Ecto neural progenitor cell (in vitro differentiated cells): ENCODE results near the gene CACNA1I.

Source experiments
- DNase-seq: peaks from one replicate; pipeline ENCODE4 v3.0.0-alpha.2; 2018; ENCODE audit warnings: low spot score

The CACNA1I gene

DNA sequence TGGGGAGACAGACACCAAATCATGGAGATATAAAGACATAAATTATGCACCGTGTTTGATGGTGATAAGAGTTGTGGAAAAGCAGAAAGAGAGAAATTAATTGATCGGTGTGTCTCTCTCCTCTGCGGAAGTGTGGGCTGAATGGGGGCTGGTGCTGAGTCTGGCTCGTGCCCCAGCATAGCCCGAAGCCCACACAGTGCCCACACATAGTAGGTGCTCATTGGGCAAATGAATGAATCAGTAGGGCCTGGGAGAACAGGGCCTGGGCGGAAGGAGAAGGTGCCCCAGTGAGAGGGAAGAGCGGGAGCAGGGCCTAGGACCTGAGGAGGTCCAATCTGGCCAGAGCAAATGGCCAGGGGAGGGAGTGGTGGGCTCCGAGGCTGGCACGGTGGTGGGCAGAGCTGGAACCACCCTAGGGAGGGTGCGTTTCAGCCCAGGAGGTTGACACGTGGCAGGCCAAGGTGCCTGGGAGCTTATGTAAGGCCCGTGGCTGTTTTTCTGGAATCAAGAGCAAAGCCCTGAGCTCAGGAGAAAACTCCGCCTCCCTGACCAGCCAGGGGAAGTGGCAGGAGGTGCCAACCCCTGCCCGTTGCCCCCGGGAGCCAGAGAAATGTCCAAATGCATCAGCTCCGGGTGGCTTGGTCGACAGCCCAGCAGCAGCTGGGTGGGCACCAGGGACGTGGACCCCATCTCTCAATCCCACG is 2.1 kb upstream of the CACNA1I start:
- DNase-seq = no peak

DNA sequence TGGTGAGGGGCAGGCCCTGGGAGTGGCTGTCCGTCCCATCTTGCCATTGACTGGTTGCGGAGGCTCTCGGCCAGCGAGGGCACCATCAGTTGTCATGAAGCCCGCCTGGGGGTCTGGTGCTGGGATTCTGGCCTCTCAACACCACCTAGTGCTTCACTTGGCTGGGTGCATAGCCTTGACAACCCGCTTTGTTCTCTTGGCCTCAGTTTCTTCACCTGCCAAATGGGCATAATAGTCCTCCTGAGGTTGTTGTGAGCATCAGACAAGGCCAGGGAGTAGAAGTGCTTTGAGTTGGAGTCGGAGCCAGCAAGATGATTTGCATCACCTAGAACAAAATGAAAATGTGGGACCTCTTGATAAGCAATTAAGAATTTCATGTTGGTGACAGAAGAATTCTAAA is 1.5 kb upstream of the CACNA1I start:
- DNase-seq = no peak

DNA sequence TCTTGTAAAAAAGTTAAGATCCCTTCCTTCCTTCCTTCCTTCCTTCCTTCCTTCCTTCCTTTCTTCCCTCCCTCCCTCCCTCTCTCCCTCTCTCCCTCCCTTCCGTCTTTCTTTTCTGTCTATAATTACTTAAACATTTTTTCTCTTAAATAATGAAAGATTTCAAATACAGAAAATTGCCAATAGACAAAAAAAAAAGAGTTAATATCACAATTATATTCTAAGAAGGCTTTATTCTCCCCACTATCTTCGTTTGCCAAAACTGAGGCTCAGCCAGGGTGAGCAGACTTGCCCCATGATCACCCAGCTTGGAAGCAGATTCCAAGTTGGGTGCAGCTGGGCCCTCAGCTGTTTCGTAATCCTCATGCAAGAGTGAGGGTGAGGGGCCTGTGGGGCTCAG is 327 bp upstream of the CACNA1I start:
- no peak for DNase-seq

DNA sequence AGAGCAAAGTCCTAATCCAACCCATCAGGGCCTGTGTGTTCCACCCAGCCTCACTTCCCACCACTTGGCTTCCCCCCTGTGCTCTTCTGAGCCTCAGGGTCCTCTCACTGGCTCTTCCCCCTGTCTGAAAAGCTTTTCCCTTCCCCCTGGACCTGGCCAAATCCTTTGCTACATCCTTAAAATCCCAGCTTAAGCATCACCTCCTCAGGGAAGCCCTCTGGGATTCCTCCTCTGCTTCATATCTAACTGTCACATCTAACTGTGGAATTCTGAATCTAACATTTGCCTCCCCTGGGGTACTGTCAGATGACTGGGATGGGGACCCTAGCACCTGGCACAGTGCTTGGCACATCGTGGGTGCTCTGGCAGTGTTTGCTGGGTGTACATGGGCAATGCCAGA is 985 bp downstream of the CACNA1I start:
- DNase-seq = no peak

DNA sequence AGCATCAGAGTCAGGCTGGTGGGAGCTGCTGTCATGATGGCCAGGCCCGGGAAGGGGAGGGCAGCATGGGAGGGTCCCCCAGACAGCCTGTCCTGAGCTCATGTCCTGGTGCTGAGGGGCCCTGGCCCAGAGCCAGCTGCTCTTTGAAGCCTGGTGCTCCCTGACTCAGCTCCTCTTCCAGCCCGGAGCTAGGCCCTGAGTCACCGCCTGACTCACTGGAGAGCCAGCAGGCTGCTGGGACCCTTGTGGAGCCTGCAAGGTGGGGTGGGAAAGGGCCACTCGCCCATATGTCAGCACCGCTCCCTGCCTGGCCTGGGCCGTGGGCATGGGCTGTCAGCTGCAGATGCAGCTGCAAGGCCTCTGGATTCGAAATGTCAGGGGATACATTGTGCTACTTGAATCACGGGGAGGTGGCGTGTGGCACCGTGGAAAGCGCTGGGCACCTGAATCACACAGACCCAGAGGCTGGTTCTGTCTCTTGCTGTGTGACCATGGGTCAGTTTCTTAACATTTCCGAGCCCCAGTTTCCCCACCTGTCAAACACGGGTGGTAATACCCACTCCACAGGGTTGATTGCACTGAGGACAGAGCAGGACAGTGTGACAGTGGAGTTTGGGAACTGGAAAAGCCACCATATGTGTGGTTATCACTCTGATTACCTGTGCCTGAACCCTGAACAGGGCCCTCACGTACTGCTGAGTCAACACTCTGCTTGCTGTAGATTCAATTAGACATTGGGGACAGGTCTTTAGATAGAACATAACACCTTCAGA is 4.4 kb downstream of the CACNA1I start:
- no peak for DNase-seq

DNA sequence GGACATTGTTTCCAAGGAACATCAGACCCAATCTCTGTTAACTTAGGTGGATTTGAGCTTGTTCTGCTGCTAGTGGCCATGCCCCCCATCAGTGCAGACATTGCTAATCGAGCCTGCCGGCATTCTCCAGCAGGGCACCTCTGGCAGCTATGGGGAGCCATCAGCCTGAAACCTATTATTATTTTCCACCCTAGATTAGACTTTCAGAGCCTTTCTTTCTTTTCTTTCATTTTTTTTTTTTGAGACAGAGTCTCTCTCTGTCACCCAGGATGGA is 4.9 kb downstream of the CACNA1I start:
- DNase-seq = no peak

DNA sequence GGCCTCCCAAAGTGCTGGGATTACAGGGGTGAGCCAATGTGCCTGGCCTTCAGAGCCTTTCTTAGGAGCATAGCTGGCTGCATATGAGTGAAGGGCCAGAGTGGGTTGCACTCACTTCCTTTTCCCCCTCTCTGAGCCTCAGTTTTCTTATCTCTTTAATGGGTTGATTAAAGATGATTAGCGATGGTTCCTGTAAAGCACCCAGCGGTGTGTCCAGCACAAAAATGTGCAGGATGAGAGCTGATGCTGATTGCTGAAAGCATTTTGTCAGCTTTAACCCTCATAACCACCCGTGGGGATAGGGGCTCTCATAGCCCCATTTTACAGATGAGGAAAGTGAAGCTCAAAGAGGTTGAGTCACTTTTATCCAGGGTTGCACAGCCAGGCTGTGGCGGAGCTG is 5.5 kb downstream of the CACNA1I start:
- DNase-seq = no peak

DNA sequence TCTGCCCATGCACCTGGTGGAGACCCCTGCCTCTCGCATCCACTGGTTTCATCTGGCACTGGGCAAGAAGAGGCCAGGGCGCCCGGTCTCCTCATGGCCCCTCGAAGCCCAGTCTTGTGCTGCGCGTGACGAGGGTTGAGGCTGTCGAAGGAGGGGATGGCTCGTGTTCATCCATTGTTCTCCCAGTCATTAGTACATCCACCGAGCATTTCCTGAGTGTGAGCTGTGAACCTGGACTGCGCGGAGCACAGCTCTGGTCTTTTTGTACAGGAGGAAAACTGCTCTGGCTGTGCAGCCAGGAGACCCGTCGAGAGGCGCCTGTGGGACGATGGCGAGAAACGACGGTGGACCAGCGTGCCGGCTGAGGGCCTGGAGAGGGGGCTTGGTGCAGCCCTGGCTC is 6.8 kb downstream of the CACNA1I start:
- DNase-seq = no peak

DNA sequence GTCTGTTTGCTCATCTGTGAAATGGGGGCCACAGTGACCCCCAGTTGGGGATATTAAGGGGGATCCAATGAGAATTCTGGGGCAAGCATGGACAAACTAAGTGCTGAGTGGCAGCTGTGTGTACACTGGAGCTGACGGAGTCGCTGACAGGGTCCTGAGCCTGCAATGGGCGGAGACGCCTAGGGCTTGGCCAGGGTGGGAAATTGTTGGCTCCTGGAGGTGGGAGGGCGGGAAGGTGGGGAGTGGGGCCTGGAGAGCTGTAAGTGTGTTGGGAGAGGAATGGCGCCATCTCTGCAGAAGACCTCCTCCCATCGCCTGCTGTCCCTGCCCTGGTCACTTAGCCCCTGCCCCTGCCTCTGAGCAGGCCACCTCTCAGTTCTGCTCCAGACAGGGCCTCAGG is 7.3 kb downstream of the CACNA1I start:
- no peak for DNase-seq

DNA sequence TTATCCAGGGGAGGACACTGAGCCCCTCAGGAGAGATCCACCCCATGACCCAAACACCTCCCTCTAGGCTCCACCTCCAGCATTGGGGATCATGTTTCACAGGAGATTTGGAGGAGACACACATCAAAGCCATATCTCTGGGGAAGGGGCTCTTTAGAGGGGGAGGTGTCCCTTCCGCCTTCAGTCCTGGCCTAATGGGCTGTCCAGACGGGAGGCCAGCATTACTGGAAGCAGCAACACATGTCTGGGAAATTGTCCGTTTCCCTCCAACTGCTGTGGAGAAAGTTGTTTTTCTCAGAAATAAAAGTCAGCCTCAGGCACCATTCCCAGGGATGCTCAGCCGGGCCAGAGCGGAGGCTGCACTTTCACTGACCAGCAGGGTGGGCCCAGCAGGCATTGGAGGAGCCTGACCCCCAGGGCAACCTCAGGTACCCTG is 9.5 kb downstream of the CACNA1I start:
- no peak for DNase-seq

DNA sequence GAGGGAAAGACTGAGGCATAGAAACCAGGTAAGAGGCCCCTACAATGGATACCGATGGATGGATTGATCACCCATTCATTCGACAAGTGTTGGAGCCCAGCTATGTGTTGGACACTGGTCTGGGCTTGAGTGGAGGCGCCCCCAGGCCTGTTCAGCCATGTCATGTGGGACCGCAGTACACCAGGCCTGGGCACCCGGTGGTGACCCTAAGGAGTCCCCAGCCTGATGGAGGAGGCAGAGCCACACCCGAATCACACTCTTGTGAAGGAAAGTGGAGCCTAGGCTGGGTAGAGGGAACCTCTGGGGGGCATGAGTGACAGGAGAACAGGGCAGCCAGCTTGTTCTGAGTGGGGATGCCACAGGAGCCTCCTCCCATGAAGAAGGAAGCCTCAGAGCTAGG is 10.2 kb downstream of the CACNA1I start:
- DNase-seq = no peak

DNA sequence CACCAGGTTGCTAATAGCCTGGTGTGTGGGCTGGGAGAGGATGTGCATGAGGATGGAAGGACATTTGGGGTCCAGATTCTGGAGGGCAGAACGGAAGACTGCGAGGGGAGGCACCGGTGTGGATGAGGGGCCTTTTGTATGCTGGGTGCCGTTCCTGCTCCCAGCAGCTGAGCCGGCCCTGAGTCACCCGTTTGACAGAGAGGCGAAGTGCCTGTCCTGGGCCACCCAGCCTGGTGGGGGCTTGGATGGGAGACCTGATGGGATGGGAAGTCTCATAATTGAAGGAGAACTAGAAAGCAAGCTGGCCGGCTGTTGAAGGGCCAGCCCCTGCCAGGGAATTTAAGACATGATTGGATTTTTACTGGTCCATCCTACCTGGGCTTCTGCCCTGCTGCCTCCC is 10.8 kb downstream of the CACNA1I start:
- DNase-seq = no peak

DNA sequence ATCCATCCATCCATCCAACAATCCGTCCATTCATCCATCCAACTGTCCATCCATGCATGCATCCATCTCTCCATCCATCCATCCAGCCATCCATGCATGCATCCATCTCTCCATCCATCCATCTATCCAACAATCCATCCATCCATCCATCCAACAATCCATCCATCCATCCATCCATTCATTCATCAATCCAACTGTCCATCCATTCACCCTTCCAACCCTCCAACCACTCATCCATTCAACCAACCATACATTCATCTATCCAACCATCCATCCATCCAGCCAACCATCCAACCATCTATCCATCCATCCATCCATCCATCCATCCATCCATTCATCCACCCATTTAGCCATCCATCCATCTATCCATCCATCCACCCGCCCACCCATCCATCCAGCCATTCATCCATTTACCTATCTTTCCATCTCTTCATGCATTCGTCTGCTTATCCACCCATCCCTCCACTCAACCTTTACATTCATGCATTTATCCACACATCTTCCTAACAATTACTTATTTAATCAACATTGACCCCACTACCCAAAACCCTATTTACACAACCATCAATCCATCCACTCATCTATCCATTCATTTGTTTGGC is 12.6 kb downstream of the CACNA1I start:
- no peak for DNase-seq

DNA sequence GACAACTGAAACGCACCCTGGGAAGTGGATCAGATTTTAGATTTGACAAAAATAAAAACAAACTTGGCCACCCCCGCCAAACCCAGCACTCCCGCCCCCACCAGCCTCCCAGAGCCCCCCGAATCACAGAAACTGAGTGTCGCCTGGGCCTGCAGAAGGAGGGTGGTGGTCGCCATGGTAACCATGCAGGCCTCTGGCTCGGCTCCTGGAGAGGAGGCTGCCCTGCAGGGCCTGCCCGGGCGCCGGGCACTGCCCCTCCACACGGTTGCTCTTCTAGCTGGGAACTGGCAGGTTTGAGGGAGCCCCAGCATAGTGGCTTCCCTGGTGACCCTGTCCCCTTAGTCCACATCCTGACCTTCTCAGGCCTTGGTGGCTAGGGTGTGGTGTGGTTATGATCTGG is 19.3 kb downstream of the CACNA1I start:
- no peak for DNase-seq

DNA sequence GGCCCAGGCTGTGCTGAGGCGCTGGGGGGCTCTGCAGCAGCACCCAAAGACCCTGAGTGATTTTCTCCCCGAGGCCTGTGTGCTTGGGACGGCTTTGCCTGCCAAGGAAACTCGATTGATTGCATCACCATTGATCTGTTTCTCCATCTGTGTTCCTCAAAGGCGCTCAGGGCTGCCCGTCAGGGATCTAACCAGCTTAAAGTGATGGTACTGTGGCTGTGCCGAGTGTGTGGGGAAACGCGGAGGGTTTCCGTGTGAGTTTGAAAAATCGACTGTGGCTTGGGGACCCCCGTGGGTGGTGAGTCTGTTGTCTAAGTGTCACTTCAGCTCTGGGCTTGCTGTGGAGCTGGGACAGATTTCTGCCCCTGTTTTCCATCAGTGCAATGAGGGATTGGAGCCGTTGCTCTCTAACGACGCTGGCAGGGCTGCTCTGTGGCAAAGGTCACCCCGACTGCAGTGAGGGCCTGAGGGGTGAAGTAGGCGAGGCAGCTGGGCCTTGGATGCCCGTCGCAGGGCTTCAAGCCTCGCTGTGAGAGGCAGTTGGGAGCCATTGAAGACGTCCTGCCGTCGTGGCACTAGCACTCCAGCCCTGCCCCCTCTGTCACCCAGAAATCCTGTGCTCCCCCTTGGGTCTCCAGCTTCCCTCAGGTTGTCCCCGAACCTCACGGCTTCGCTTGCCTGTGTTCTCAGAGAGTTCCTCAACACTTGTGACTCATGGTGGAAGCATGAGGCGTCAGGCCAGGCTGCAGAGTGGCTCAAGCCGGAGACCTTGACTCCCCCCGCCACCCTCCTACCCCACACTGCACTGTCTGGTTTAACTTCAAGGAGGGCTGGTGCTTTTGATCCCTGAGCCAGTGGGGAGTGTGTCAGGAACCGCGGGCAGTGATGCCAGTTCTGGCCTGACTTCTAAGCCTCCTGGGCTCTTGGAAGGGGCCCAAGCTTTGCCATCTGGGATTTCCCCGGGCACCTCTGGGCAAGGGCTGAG is 21.8 kb downstream of the CACNA1I start:
- no peak for DNase-seq

DNA sequence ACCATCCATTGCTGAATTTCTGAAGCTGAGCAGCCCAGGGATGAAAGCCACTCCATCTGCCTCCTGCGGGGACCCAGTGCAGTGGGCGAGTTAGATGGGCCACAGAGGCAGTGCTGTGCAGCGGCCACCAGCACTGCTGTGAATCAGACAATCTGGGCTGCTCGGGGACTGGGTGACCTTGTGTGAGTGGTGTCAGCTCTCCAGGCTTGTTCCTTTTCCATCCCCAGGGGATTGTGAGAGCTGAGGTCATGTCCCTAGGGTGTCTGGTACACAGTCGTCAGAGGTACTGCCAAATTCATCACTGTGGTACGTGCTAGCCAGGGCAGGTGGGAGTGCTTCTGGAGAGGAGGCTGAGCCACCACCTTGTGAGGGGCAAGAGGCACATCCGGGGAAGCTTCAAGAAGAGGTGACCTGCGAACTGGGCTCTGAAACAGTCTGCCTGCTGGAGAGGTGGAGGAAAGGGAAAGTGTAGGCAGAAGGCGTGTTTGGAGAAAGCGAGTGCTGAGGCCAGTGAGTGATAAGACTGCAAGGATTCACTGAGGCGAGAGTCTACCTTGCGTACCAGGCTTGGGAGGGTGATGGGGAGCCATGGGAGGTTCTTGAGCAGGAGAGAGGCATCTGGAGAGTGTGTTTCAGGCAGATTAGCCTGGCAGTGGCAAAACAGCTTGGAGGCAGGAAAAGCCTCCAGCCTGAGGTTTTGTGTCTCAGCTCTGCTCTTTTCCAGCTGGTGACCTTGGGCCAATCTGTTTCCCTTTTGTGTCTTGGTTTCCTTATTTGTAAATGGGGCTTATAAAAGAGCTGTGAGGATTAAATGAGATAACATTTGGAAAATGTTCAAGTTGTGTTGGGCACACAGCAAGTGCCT is 22.7 kb downstream of the CACNA1I start:
- no peak for DNase-seq

DNA sequence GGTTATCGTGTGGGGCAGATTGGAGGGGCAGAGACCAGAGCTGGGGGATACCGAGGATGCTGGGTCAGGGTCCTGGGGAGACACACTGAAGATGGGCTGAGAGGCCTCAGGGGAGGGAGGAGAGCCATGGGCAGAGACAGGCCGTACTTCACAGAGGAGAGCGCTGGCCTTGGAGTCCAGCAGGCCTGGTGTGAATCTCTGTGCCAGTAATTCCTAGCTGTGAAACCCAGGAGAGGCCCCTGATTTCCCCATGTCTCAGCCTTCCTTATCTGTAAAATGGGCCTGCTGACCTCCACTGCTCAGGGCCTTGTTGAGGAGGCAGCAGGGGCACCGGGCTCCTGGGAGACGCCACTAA is 23.4 kb downstream of the CACNA1I start:
- DNase-seq = no peak

DNA sequence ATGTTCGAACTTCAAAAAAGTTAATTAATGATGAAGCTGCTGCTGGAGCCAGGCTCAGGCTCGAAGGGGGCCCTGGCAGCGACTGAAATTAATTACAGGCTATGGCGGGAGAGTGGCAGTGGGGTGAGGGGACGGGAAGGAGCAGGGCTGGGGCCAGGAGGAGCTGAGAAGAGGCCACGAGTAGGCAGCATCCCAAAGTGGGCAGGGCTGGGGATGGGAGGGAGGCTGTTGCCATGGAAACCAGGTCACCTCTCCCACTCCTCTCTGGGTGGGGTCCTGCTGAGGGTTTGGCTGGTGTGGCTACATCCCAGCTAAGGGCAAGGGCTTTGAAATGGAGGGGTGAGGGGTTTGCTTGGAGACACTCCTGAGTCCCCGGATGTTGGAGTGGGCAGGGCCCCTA is 23.9 kb downstream of the CACNA1I start:
- DNase-seq = no peak

DNA sequence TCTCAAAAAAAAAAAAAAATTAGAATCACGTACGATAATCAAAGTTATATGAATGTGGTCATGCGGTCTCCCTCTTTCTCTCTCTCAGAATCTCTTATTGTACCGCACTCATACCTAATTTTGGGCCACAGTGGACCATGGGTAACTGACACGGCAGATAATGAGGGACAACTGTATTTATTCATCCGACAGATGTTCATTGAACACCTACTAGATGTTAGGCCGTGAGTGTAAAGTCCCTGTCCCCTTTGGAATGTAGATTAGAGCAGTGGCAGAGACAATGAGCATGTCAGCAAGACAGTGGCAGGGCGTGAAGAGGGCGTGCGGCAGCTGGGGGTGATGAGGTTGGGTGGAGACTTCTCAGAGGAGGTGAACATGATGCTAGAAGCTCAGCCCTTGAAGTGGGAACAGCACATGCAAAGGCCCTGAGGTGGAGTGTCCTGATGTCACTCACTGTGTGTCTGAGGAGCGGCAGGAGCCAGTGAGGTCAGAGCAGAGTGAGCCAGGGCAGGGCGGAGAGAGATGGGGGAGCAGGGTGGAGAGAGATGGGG is 25.1 kb downstream of the CACNA1I start:
- no peak for DNase-seq

DNA sequence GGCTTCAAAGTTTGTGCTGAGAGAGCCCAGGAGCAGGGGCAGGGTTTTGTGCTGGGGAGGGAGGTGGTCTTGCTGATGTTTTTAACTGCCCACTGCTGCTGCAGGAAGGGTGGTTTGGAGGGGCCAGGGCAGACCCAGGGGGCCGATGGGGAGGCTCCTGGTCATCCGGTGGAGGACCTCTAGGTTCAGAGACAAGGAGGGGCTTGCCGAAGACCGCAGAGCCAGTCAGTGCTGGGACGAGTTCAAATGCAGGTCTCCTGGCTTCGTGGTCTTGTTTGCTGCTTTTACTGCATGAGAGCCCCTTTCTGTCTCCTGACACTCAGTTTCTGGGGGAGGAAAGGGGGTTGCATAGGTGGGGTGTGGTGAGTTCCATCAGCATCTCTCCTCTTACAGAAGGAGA is 26.0 kb downstream of the CACNA1I start:
- no peak for DNase-seq

DNA sequence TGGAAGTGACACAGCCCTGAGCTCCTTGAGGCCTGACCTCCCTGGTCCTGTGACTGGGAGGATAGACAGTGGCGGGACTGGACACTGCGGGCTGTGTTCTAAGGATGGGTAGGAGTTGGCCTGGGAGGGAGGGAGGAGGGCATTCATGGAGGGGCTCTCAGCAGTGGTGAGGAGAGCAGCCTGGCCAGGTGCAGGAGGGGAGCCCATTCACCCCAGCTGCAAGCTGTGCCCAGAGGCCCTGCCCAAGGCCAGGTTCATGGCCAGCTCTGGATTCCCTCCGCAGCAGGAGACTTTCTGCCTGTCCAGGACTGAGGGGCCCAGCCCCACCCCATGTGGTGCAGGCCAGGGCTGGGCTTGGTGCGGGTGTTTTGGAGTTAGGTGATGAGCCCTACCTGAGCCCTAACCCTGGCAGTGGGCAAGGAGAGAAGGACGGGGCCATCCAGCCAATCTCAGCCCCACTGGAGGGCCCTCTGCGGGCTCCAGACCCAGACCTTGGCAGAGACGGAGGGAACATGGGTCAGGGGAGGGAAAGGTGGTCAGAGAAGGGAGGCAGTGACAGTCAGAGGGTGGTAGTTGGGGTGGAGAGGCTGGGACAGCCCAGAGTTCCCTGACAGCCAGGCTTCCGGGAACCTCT is 26.8 kb downstream of the CACNA1I start:
- no peak for DNase-seq
